Ovary (tissue), 1 donor: ENCODE data around the gene SEC14L1.

Source experiments
- EP300 ChIP-seq: sonication (generic); formaldehyde crosslinking; IDR thresholded peaks from one replicate; pipeline ENCODE4 v1.6.1; 2017; ENCODE audit warnings: antibody characterized with exemption
- POLR2A ChIP-seq: fragments of 450-650 bp; IDR thresholded peaks from one replicate; pipeline ENCODE4 v1.6.1; 2017; ENCODE audit warnings: antibody characterized with exemption, mild to moderate bottlenecking, moderate library complexity

DNA sequence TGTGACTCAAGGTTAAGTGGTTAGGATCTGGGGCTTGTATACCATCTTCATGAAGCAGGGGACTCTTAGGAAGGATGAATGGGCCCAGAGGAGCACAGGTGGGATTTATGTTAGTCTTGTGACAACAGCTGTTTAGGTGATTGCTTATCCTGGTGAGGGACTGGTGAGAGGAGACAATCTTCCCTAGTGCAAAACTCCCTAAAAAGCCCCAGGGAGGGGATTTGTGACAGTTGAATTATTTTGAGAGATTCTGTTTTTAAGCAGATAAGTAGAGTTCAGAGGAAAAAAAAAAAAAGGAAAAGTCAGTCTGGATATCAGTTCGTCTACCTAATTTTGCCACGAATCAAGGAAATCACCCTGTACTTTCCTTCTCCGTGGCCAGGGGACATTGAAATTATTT lies 35.1 kb upstream of the SEC14L1 start:
- TF ChIP-seq POLR2A, result no peak
- TF ChIP-seq EP300, result no peak
